Mucosa of gallbladder (tissue), 1 donor: ENCODE measurements around the gene STAT1. TPM values are rescaled to one million over a fixed set of nuclear protein-coding genes. Genes with fewer than 3 reads are reported as not detected.
"Not testable (repeated sequence)": the region's sequence is repeated elsewhere in the genome, so short reads cannot be mapped to it uniquely, and the experiment has no call there.

ENCODE experiments used
- DNase-seq: peaks from one replicate; pipeline ENCODE4 v3.0.0-alpha.2; 2020; ENCODE audit warnings: low spot score
- total RNA-seq: library from RNA; stranded (reverse); gene quantifications from one replicate; pipeline ENCODE4 v1.2.1, GENCODE V29; 2021
- donor health status: DM: no; HTN: no; CAD: no.

Gene STAT1
- total RNA-seq, 1 donor from 2014 or later, result 68.6 TPM

DNA sequence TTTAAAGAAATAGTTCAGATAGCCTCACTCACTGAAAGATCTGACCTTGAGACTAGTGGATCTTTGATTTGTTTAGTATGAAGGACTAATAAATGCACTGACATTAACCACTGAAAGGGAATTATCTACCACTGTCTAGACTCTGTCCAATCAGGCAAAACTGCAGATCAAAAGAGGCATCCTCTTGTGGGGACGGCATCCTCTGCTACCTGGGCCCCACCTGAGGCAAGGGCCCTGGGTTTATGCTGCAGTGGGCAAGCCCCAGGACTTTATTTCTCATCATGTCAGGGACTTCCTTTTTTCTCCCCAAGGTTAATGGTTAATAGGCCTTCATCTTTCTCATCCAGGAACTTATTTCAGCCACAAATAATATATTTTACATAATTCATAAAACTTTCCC is 32.2 kb downstream of the STAT1 start:
- DNase-seq, result no peak

DNA sequence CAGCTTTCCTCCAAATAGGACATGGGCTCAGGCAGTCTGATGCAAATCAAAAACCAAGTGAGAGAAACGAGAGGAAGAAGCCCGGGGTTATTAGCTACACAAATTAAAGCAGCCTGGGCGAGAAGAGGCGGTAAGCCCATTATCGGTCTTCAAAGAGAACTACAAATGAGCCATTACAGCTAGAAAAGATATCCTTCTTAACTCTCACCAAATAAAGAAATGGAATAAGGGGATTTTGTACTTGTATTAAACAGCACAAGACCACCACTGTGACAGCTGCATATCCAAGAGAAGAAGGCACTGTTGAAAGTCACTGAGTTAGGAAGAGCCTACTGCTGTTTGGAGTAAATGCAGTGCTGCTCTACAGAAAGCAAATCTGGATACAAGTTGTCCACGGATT is 32.6 kb downstream of the STAT1 start:
- no peak for DNase-seq

DNA sequence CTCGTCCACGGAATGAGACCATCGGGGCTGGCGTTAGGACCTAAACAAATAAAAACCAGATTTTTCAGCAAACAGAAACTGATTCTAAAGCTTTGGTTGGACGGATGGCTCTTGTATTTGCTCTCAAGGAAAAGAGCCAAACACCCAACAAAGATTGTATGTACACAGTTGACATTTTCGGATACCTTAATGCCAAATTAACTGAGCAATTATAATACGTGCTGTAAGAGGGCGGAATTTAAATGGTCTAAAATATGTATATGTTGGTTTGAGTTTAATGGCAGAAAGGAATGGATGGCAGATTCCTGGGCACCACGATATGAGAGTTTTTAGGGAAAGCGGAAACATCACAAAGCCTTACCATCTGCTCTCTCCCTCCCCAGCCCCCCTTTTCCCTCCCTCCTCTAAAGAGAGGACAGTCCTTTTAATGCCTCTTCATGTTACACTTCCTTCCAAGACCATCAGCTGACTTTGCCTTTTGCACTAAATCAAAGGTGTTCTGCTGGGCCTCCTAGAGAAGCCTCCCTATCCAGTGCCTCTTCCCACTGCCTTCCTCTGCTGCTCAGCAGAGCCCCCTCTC is 33.3 kb downstream of the STAT1 start:
- DNase-seq, result no peak

DNA sequence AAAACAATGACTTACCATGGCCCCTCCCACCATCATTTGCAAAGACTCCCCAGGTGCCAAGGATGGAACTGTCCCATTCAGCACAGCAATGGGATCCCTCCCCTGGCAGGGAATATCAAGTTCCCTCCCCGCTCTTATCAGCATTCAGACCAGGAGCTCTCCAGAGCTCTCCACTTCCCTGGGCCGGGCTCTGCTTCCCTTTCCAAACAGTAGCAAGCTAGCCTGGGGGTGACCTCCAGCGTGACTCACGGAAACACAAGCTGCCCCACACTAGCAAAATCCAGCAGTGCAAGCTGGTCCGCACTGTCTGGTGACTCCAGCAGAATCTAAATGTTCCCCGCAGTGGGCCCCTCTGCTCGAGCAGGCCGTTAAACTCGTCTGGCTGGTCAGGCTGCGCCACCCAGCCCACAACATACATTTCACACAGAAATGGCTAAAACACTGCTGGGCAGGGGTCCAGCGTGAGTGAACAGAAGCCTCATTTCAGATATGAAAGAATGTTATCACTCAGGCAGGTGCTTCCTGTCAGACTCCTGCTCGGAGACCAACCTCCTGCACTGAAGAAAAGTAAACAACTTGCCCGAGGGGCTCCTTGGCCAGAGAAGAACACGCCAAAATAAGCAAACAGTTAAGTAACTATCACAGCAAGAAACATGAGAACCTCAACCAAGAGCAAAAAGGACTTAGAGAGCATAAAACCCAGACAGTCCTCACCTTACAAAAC is 33.9 kb downstream of the STAT1 start:
- DNase-seq, result peak; percentile 79

DNA sequence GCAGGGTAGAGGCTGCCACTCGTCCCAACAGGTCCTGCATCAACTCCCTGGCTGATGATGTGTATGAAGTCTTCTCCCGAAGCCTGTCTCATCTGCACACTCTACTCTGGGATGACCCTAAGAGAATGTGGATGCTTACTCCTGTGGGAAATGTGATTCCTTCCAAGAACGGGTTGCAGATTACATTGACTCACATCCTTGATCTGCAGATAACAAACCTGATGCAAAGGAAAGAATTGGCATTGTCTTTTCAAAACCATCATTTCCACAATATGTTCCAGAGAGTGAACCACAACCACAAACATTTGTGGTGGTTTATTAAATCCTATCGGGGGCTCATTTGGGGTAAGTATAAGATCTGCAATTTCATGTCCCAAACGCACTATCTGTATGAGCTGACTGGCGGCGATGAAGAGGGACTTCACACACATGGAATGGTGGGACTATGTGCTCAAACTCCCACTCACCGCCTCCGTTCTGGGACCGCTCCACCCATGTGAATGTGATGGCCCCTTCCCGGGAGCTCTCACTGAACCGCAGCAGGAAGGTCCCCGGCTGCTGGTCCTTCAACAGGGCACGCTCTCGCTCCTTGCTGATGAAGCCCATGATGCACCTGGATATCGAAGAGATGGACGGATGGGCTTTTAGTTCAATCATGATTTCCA is 35.5 kb downstream of the STAT1 start:
- no peak for DNase-seq

DNA sequence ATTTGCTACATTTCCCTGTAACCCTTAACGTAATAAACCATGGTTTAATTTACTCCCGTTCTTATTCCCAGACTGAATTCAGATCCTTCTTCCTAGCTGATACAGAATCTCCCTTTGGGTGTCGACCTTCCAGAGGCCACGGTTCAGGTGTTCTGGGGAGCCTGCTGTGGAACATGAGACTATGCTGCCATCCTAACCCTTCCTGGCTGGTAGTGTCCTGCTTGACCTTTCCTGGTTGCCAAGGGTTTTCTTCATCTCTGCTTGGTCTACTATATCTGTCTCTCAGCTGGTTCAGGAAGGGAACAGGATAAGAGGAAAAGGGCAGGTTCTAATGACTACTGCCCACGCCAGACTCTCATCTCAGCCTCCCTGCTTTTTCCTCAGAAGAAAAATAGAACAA is 36.5 kb downstream of the STAT1 start:
- DNase-seq, result no peak

DNA sequence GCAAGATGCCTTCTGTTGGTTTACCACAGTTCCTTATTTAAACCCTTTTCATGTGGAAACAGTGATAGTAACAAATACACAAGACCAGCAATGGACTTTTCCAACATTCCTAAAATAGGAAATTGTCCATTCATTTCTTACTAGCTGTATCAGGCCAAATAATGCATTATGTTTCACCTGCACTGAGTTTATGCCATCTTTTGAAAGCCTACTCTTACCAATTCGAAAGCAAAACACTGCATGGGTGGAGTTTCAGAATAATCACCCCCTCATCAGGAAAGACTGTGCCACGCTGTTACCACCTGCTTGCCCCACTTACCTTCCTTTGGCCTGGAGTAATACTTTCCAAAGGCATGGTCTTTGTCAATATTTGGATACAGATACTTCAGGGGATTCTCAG is 37.5 kb downstream of the STAT1 start:
- no peak for DNase-seq

DNA sequence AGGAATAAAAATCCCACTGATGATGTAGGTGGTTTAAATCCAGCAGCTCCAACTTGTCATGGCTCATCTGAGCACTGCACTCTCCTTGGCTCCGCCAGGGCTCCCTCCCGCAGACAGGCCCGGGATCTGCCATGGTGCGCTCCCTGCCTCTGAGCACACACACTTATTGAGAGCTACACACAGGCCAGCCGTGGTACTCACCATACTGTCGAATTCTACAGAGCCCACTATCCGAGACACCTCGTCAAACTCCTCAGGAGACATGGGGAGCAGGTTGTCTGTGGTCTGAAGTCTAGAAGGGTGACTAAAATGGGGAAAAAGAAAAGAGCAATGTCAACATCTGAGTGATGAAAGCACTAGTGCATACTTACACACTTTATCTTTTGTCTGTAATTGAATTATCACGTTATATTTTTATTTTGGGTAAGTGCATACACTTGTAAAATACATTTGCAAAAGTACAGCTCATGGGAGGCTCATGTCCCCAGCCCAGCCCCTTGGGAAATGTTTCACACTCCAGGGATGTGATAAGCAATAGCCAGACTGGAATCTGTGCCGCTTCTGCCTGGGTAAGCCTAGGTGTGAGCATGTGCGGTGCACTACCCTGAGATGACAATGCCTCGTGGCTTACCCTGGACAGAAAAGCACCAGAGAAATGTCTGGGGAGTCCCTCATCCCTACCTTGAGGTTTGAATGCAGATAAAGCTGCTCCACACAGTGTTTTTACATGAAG is 39.2 kb downstream of the STAT1 start:
- no peak for DNase-seq

DNA sequence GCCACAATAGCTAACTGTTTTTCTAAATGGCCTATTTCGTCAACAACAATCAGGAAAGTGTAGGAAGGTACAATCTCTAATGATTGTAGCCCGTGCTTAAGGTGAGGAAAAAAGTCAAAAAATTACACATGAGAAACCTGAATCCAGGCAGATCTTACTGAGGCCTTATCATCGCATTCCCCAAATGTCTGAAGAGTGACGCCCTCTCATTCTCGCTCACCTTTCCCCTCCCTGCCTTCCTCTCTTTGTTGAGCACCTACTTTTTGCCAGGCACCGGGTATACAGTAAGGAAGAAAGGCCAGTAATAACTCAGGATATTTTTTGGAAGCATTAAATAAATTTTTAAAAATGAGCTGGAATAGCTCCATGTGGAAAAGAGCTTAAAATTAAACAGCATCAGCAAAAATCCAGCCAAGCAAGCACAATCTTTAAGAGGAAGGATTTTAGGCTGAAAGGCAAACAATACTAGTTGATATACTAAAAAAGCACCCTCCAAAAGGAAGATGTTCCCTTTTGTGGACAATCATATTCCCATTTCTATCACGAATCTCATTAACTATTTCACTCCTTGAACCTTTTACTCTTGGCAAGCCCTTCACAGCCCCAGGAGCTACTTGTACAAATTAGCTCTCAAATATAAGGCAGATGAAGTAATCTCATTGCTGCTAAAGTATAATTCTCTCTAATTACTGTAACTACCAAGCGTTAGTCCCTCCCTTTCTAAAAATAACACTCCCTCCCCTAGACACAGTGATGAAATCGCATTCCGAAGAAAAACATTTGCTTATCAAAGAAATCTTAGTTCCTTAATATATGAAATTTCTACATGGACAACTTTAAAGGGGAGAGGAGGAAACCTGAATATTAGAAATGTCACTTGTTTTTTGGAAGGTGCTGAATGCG is 40.0 kb downstream of the STAT1 start:
- DNase-seq, result no peak

DNA sequence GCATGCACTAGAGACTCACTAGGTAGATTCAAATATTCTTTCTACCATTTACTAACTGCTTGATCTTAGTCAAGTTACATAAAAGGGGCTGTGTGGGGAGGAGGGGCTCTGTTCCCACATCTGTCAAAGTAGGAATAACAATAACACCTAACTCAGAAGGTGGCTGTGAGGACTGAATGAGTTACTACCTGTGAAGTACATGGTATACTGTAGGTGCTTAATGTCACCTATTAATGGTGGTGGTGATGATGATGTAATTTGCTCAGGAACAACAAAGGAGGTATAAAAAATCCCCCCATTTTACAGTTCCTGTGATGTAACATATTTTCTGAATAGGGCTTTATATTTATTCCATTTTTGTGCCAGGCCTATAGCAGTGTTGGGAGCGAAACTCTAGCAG is 40.7 kb downstream of the STAT1 start:
- DNase-seq, result no peak

DNA sequence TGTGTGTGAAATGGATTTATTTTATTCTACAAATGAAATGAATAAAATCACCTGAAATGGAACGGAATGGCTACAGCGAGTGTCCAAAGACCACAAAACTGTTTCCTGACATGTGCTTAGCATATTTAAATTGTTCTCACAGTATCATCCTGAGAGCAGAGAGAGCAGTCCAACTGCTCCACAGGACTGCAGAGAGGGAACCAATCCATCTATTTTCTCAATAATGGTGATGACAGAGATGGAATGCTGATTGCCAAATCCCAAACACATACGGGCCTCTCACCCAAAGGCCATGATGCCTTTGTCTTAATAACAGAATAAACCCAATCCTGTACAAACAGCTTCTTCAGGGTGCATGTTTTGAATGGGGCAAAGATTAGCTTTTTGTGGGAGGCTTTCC is 41.1 kb downstream of the STAT1 start:
- no peak for DNase-seq

DNA sequence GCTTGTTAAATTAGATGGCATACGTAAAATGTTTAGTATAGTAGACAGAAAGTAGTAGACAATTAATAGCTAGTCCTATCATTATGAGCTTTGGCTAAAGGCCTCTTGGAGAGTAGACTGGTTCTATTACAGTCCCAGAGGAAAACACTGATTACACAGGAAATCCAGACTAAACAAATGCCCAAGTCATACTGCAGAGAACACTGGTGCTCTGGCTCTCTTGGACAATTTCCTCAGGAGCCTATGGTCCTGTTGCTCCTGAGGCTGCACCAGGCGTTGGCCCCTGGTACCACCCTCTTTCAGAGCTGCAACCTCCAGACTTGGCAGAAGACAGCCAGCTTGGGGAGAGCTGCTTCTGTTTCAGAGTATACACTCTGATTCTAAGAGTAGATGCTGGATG is 41.8 kb downstream of the STAT1 start:
- no peak for DNase-seq

DNA sequence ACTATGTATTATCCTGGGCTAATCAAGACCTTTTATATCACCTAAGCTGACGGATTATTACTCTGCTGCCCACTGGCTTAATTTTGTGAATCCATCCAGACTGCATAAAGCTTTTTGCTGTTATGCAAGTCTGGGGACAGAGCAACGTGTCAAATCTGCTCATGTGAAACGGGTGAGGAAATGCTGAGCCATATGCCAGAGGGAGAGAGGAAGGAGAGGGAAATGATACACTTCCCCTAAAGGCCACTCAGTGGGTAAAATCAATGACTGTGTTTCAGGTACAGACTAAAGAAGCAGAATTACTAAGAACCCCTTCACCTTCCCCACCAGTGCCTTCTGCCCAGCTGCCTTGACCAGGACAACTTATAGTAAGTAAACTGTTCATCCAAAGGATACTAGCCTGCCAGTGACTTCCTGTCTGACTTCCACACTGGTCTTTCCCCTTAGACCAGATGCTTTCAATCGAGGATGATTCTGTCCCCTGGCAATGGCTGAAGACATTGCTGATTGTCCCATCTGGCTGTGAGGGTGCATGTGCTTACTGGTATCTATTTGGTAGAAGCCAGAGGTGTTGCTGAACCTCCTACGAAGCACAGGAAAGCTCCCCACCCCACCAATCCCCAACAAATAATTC is 43.0 kb downstream of the STAT1 start:
- no peak for DNase-seq

DNA sequence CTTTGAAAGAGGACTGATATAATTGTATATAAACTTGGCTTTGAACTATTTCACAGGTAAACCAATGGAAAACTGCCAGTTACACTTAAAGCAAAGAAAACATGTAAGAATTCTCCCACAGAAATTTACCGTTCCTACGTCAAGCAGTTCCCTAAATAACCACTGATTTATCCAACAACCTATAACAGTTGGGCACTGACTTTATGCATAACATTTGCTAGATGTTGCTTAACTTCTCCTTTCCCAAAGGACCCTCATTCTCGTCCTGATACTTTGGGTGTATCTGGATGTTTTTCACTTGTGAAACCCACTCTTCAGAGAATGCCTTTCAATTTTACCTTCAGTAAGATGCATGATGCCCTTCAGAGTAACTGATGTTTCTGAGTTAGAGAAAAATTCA is 43.8 kb downstream of the STAT1 start:
- DNase-seq, result no peak

DNA sequence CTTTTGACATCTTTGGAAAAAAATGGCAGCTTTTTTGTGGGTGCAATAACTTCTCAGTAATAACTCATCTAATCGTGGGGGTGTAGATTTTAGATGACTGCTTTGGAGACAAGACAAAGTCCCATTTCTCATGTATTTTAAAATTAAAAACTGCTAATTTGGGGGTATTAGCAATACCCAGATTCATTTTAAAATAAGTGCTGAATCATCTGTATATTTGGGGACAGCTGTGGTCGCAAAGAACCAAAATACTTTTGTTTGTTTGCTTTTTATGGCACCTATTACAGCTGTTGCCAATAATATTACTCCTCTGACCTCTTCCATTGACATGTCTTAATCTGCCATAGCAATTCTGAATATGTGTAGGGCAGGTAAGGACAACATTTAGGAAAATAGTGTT is 45.4 kb downstream of the STAT1 start:
- no peak for DNase-seq

DNA sequence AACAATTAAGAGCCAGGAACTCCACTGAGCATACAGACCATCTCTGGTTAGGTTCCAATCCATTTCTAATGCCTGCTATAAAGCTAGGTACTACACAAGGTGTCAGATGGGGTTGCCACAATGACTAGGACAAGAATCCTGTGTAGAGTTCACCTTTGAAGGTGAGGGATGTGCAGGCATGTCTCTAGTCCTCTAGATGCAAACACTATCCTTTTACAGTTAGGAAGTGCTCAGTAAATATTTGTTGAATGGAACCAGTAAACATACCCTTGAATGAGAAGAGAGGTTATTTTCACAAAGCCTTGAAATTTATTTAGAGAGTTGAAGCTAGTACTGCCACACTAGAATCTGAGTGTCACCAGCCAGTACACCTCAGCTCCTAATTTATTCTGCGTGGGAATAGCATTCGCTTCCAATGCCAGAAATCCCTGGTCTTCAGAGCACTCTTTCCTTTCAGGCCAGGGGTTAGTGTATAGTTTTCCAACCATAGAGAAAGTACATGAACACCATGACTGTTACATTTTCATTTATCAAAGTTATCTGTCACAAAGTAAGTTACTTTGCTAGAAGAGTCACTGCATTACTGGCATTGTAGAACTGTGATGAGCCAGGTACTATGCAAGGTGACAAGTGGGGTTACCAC is 48.3 kb downstream of the STAT1 start:
- DNase-seq, result no peak

DNA sequence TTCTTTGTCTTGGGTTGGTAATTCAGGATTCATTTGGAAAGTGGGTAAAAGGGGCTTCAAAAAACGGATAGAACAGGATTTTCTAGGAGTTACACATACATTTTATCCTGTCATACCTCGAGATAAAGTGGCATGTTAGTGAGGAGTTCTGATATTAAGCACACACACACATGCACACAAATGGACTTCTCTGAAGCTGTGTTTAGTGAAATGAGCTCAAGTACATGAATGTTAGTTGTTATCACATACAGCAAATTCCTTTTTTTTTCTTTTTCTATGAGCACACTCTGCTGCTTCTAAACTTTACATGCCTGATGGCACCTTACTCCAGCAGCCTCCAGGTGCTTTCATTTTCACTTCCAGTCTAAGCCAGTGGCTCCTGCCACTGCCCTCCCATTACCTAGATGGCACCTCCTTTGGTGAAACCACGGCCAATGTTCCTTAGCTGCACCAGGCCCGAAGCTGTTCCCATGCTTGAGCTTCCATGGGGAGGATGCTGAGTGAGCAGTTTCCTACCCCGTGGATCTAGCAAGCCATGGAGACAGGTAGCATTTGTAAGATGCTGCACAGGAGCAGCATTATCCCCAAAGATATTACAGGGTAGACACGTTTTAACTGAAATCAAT is 49.7 kb downstream of the STAT1 start:
- no peak for DNase-seq

DNA sequence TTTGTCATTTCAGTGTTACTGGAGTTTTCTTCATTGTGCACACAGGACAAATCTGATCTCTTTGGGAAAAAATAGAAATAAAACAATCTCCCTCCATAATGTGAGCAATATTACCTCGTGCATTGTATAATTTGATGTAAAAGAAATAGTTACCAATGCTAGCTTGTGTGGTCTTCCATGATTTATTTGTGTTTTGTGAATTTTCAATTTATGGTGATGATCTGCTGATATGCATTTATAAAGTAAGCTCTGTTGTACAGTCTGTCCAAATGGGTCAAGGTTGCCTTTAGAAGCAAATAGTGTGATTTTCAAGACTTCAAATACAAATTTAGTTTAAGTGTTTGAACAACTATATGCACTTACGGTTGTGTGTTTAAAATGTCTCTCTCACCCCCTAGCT is 50.9 kb downstream of the STAT1 start:
- no peak for DNase-seq

DNA sequence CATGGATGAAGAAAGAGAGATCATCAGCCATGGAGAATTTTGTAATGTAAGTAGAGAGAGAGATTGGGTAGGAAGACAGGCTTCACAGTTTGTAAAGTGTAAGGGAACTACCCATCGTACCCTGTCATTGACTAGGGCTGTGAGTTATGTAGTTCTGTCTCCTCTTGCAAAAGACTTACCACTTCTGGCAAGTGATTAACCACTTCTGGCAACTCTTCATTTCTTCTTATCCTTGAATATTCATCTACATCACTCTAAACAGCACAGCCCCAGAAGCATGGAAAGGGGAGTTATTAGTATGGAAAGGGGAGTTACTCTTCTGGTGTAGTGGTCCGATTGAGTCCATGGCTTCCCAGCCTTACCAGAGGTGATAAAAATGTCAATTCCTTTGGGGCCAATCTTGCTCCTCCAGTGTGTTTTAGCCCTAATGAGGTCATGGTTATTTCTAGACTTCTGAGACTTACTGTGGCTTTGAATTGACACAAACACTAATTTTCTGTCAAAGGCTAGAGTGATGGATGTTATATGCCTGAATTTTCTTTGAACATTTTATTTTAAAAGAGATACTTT is 52.0 kb downstream of the STAT1 start:
- DNase-seq, result no peak

DNA sequence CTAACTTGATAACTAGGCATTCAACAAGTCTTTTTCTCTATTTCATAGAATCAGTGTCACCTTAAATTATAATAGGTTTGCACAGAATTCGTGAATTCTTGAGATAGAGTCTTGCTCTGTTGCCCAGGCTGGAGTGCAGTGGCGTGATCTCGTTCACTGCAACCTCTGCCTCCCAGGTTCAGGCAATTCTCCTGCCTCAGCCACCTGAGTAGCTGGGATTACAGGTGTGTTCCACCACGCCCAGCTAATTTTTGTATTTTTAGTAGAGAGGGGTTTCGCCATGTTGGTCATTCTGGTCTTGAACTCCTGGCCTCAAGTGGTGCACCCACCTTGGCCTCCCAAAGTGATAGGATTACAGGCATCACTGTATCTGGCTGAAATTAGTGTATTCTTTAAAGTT is 52.9 kb downstream of the STAT1 start:
- DNase-seq, result not testable (repeated sequence)
